Measurements from ENCODE around the gene SLC38A11.

- TF ChIP-seq EZH2 (IDR thresholded peaks at IDR 0.05; ENCODE audit: low read depth): no peak
- no peak for TF ChIP-seq CTCF (conservative IDR thresholded peaks at IDR 0.05)
Measured at GRCh38 chr2:164934401-164935117, 20.8 kb downstream of the SLC38A11 start.

All from PC-9 (cell line).